ENCODE data around the gene GMNN. TPM values are rescaled to one million over a fixed set of nuclear protein-coding genes. Genes with fewer than 3 reads are reported as not detected.

GMNN gene
- polyA plus RNA-seq, 1 donor from 2014 or later: 13.8 TPM

GRCh38 chr6:24795106-24795505 lies 20.4 kb downstream of the GMNN start:
- H3K27ac ChIP-seq (ENCODE audit: low read length): no peak overlapping the region
- no peaks in the 10 kb centered on the region for H4K20me1 ChIP-seq (ENCODE audit: insufficient read depth)
- no peak overlapping the region for H3K9ac ChIP-seq (ENCODE audit: low read length)
- no peaks in the 10 kb centered on the region for H3K9me3 ChIP-seq (ENCODE audit: low read length)
- no peaks in the 10 kb centered on the region for H3K79me2 ChIP-seq (replicated peaks; ENCODE audit: insufficient read depth, low read length)
- H3K36me3 ChIP-seq (ENCODE audit: insufficient read depth, low read length): no peaks in the 10 kb centered on the region
- no peak for TF ChIP-seq MXI1 (conservative IDR thresholded peaks at IDR 0.05; ENCODE audit: poor library complexity, severe bottlenecking)
- no peak for TF ChIP-seq TAF1 (IDR thresholded peaks at IDR 0.05; ENCODE audit: low read depth)
- no peak for TF ChIP-seq SMC3 (conservative IDR thresholded peaks at IDR 0.05; ENCODE audit: poor library complexity)
- no peak for TF ChIP-seq POLR2AphosphoS5 (IDR thresholded peaks at IDR 0.05)
- TF ChIP-seq EP300 (conservative IDR thresholded peaks at IDR 0.05; ENCODE audit: poor library complexity, severe bottlenecking): no peak
- TF ChIP-seq RAD21 (conservative IDR thresholded peaks at IDR 0.05): no peak
- TF ChIP-seq, protein P1, sequence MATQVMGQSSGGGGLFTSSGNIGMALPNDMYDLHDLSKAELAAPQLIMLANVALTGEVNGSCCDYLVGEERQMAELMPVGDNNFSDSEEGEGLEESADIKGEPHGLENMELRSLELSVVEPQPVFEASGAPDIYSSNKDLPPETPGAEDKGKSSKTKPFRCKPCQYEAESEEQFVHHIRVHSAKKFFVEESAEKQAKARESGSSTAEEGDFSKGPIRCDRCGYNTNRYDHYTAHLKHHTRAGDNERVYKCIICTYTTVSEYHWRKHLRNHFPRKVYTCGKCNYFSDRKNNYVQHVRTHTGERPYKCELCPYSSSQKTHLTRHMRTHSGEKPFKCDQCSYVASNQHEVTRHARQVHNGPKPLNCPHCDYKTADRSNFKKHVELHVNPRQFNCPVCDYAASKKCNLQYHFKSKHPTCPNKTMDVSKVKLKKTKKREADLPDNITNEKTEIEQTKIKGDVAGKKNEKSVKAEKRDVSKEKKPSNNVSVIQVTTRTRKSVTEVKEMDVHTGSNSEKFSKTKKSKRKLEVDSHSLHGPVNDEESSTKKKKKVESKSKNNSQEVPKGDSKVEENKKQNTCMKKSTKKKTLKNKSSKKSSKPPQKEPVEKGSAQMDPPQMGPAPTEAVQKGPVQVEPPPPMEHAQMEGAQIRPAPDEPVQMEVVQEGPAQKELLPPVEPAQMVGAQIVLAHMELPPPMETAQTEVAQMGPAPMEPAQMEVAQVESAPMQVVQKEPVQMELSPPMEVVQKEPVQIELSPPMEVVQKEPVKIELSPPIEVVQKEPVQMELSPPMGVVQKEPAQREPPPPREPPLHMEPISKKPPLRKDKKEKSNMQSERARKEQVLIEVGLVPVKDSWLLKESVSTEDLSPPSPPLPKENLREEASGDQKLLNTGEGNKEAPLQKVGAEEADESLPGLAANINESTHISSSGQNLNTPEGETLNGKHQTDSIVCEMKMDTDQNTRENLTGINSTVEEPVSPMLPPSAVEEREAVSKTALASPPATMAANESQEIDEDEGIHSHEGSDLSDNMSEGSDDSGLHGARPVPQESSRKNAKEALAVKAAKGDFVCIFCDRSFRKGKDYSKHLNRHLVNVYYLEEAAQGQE (IDR thresholded peaks at IDR 0.05; ENCODE audit: borderline replicate concordance): no peak
- no peak for TF ChIP-seq EZH2 (IDR thresholded peaks at IDR 0.05; ENCODE audit: borderline replicate concordance, insufficient read depth, low read length, poor library complexity, severe bottlenecking)
- TF ChIP-seq CTCF (IDR thresholded peaks at IDR 0.05; ENCODE audit: poor library complexity, severe bottlenecking): no peak
- H3F3A ChIP-seq (ENCODE audit: insufficient read depth, low read length, poor library complexity, severe bottlenecking): no peaks in the 10 kb centered on the region
- no peak overlapping the region for H3K4me3 ChIP-seq (ENCODE audit: low read length)
- H3K4me2 ChIP-seq (ENCODE audit: low read length): no peak overlapping the region
- no peaks in the 10 kb centered on the region for H3K27me3 ChIP-seq (ENCODE audit: insufficient read depth, low read depth, low read length)
- H3K9me2 ChIP-seq (ENCODE audit: insufficient read depth, low read length): no peaks in the 10 kb centered on the region
- H2AFZ ChIP-seq (ENCODE audit: low read depth, low read length): no peak overlapping the region

DNA sequence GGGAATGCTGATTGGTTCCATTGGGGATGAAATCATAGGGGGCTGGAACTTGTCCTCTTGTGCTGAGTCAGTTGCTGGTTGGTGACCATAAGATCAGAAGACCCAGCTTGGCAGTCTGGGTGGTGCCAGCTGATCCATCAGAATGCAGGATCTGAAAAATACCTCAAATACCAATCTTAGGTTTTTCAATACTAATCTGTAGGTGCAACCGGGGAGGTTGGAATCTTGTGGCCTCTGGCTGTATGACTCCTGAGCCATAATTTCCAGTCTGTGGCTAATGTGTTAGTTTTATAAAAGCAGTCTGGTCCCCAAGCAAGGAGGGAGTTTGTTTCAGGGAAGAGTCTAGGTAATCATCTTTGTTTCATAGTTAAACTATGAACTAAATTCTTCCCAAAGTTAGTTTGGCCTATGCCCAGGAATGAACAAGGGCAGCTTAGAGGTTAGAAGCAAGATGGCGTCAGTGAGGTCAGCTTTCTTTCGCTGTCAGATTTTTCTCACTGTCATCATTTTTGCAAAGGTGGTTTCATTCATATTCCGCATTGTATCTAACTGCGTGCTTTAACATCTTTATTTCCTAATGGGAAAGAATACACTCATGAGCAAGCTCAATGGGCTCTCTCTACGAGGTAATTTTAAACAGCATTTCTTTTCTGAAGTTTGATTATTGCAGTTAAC lies 22.0 kb downstream of the GMNN start:
- Histone ChIP-seq H3K36me3 (ENCODE audit: insufficient read depth, low read length) (no peaks in the 10 kb centered on the region), H3K27ac (ENCODE audit: low read length) (no peak overlapping the region), H2AFZ (ENCODE audit: low read depth, low read length) (no peak overlapping the region), H3F3A (ENCODE audit: insufficient read depth, low read length, poor library complexity, severe bottlenecking) (no peaks in the 10 kb centered on the region), H3K4me2 (ENCODE audit: low read length) (no peak overlapping the region), H4K20me1 (ENCODE audit: insufficient read depth) (no peaks in the 10 kb centered on the region), H3K79me2 (replicated peaks; ENCODE audit: insufficient read depth, low read length) (no peaks in the 10 kb centered on the region), H3K27me3 (ENCODE audit: insufficient read depth, low read depth, low read length) (no peaks in the 10 kb centered on the region), H3K9ac (ENCODE audit: low read length) (no peak overlapping the region), H3K4me3 (ENCODE audit: low read length) (no peak overlapping the region), H3K9me2 (ENCODE audit: insufficient read depth, low read length) (no peaks in the 10 kb centered on the region), H3K9me3 (ENCODE audit: low read length) (no peaks in the 10 kb centered on the region)
- TF ChIP-seq TAF1 (IDR thresholded peaks at IDR 0.05; ENCODE audit: low read depth): no peak
- TF ChIP-seq SMC3 (conservative IDR thresholded peaks at IDR 0.05; ENCODE audit: poor library complexity): no peak
- TF ChIP-seq CTCF (IDR thresholded peaks at IDR 0.05; ENCODE audit: poor library complexity, severe bottlenecking): no peak
- TF ChIP-seq, protein P1 (IDR thresholded peaks at IDR 0.05; ENCODE audit: borderline replicate concordance): no peak
- no peak for TF ChIP-seq RAD21 (conservative IDR thresholded peaks at IDR 0.05)
- no peak for TF ChIP-seq EZH2 (IDR thresholded peaks at IDR 0.05; ENCODE audit: borderline replicate concordance, insufficient read depth, low read length, poor library complexity, severe bottlenecking)

All from neural cell (in vitro differentiated cells).